ENCODE results near the gene SQOR. TPM values are rescaled to one million over a fixed set of nuclear protein-coding genes. Genes with fewer than 3 reads are reported as not detected.

SQOR gene
- total RNA-seq, 1 experiment from 2014 or later = 17.6 TPM

GRCh38 chr15:45657254-45657653 lies 22.4 kb downstream of the SQOR start (continued):
- TF ChIP-seq EGR1 (IDR thresholded peaks at IDR 0.05; ENCODE audit: low read depth) (no peak), ZBTB33 (IDR thresholded peaks at IDR 0.05; ENCODE audit: extremely low read depth, insufficient replicate concordance, low read length) (no peak), ZNF274 (IDR thresholded peaks at IDR 0.05; ENCODE audit: low read depth, low read length) (no peak)

- POLR2A ChIA-PET = no interaction called here
These were observed 23.1 kb downstream of the SQOR start for GRCh38 chr15:45657764-45658545.

More at GRCh38 chr15:45657764-45658545, 23.1 kb downstream of the SQOR start:
- H3K4me1 ChIP-seq (ENCODE audit: control insufficient read depth in 1 of 2, insufficient read depth in 2 of 2, low read length in 2 of 2) = no peaks in the 10 kb centered on the region
- RAD21 ChIA-PET (ENCODE audit: low non-redundant PET in 1 of 2, low total read pairs in 2 of 2, uncharacterized antibody in 2 of 2, unreplicated experiment in 2 of 2) = no interaction called here
- H3K27ac ChIP-seq (ENCODE audit: low read depth, low read length) = no peak overlapping the region
- no peak for TF ChIP-seq YY1 (IDR thresholded peaks at IDR 0.05; ENCODE audit: extremely low read depth, insufficient replicate concordance, low read depth, low read length)
- intact Hi-C loops (cut with micrococcal nuclease) = no loop called here
- no peak overlapping the region for H3K4me3 ChIP-seq (replicated peaks in 1 of 2; ENCODE audit: low read depth in 1 of 2, low read length in 2 of 2)
- no peaks in the 10 kb centered on the region for H3K36me3 ChIP-seq (ENCODE audit: control insufficient read depth in 1 of 2, insufficient read depth in 2 of 2, low read length in 2 of 2)
- H3K9ac ChIP-seq (ENCODE audit: low read length) = no peak overlapping the region
- H4K20me1 ChIP-seq (ENCODE audit: insufficient read depth) = no peaks in the 10 kb centered on the region
- ATAC-seq (no peak), DNase-seq (ENCODE audit: low read depth, low spot score) (no peak)
- no peak overlapping the region for H2AFZ ChIP-seq (ENCODE audit: low read depth, low read length, poor library complexity, severe bottlenecking)
- H3K9me2 ChIP-seq (ENCODE audit: insufficient read depth) = no peaks in the 10 kb centered on the region
- H3K27me3 ChIP-seq (ENCODE audit: insufficient read depth, low read length) = no peaks in the 10 kb centered on the region
- CTCF ChIA-PET = no interaction called here
- H3K4me2 ChIP-seq (ENCODE audit: low read length) = no peak overlapping the region
- H3K9me3 ChIP-seq (ENCODE audit: control insufficient read depth in 1 of 2, insufficient read depth in 1 of 2, low read depth in 1 of 2, low read length in 2 of 2) = no peaks in the 10 kb centered on the region
- no TSS peak for BruUV-seq (replicated peaks)
- H3K79me2 ChIP-seq (ENCODE audit: insufficient read depth, low read length) = no peaks in the 10 kb centered on the region
